ENCODE measurements around the gene CEP350.
"Not testable (repeated sequence)": the region's sequence is repeated elsewhere in the genome, so short reads cannot be mapped to it uniquely, and the experiment has no call there.

The CEP350 gene

DNA sequence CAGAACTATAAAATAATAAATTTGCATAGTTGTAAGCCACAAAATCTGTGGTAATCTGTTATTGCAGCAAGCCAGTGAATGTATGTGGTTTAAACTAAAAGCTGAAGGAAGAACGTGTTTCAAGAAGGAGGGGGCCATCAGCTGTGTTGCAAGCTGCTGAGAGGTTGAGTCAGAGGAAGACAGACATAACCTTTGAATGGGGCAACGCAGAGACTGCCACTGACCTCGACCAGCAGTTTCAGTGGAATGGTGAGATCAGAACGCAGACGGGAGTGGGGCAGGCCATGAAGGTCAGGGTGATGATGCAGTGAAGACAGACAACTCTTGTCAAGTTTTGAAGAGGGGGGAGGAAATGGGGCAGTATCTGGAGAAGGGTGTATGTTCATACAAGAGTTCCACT lies 176.9 kb downstream of the CEP350 start:
- no peak for DNase-seq

DNA sequence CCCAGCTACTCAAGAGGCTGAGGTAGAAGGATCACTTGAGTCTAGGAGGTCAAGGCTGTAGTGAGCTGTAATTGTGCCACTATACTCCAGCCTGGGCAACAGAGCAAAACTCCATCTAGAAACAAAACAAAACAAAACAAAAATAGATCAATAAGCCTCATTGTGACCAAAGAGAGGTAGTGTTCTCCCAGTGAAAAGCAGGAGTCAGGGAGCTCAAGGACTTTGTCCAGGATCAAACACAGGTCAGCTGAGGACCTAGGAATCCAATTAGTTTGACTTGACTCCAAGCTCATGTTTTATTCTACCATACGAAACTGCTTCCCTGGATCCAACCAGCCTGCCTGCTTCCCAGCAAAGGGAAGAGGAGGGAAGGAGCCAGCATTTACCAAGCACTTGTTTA lies 178.6 kb downstream of the CEP350 start:
- no peak for DNase-seq

DNA sequence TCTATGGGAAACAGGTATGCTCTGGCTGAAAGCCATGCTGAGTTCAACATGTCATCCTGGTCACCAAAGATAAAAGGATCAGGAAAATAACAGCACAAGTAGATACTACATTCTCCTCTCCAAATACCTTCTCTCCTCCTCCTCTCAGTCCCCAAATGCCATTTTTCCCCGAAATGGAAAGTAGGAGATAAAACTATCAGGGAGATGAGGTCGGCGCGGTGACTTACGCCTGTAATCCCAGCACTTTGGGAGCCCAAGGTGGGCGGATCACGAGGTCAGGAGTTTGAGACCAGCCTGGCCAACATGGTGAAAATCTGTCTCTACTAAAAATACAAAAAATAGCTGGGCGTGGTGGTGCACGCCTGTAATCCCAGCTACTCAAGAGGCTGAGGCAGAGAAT lies 179.1 kb downstream of the CEP350 start:
- not testable (repeated sequence) for DNase-seq

DNA sequence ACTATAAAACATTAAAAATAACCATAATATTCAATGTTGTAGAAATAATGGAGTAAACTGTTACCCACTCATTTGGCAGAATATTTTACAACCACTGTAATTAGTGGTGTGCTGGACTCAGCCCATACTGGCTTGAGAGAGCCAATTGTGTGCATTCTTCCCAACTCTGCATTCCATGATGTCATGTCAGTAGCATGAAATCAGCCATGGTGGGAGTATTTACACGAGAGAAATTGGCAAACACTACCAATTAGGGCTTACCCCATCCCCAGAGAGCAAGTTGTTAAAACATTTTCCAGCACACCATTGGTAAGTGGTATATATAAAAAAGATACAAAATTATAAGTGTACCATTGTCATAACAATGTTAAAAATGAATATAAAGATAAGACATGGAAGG lies 180.9 kb downstream of the CEP350 start:
- DNase-seq = no peak

DNA sequence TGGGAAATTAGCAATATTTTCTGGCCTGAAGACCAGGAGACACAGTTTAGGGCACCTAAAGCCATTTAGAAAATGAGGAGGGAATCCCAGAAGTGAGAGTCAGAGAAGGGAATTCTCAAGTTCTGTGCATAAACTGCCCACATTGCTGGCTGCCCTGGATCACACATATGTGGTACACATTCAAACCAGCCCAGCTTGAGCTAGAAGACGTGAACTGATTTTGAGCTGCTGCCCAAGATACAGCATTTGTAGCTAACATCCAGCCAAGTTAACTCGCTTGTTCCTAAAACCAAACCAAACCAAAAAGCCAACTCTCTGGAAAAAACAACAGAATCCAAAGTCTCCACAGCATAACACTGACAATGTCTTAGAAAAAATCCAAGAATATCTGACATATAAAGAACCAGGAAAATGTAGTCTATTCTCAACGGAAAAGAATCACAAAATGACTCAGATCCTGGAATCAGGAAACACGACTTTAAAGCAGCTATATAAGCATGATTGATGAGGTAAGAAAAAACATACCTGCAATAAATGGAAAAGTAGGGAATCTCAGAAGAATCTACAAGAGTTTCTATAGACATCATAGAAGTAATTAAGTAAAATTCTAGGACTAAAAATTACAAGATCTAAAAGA lies 181.8 kb downstream of the CEP350 start:
- no peak for DNase-seq

DNA sequence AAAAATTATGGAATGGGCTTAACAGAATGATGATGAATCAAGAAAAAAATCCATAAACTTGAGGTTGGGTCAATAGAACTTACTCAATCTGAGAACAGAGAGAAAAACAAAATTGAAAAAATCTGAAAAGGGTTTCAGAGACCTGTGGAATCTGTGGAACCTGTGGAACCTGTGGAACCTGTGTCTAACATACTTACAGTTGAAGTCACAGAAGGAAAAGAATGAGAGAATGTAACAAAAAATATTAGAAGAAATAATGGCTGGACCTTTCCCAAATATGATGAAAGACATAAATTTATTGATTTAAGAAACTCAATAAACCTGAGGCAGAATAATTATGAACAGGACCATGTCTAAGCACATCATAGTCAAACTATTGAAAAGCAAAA lies 182.4 kb downstream of the CEP350 start:
- no peak for DNase-seq

DNA sequence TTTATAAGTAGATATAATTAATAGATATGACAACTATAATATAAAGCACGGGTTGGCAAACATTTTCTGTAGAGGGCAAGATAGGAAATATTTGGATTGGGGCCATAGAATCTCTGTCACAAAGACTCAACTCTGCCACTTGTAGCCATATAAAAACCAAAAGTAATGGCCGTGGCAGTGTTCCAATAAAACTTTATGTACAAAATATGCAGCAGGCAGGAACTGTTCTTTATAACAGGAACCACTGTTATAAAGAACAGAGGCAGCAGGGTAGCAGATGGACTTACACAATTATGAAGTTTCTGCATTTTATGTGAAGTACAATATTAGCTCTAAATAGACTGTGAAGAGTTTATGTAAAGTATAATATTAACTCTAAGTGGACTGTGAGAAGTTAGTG lies 183.2 kb downstream of the CEP350 start:
- no peak for DNase-seq

DNA sequence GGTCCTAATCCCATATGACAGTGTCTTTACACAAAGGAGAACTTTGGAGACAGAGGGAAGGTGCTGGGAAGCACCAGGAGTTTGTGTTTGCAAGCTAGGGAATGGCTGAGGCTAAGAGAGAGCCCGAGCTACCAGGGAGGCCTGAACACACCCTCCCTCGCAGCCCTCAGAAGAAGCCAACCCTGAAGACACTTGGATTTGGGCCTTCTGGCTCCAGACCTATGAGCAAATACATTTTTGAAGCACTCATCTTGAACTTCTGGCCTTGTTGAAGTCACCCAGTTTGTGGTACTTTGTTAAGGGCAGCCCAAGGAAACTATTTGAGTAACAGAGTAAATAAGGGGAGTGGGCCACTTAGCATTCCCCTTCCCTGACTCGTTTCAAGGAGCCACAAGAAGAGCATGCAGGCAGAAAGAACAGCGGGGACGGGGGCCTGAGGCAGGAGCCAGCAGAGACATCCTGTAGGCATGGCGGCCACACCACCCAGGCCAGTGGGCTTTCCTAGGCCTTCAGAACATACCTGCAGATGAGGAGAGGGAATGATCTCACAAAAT lies 186.8 kb downstream of the CEP350 start:
- no peak for DNase-seq

DNA sequence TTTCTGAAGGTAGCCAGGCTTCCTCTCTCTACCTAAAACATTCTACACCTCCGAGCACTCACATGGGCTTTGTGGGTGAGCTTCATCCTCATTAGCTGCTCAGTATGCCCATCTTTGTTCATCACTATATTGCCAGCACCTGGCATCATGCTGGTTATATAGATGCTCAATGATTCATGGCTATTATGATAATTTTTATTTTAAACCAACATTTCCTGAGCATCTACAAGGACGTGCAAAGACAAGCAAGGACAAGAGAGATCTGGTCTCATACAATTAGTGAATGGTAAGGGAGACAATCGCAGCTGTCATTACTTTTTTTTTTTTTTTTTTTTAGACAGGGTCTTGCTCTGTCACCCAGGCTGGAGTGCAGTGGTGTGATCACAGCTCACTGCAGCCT lies 188.7 kb downstream of the CEP350 start:
- DNase-seq = no peak

DNA sequence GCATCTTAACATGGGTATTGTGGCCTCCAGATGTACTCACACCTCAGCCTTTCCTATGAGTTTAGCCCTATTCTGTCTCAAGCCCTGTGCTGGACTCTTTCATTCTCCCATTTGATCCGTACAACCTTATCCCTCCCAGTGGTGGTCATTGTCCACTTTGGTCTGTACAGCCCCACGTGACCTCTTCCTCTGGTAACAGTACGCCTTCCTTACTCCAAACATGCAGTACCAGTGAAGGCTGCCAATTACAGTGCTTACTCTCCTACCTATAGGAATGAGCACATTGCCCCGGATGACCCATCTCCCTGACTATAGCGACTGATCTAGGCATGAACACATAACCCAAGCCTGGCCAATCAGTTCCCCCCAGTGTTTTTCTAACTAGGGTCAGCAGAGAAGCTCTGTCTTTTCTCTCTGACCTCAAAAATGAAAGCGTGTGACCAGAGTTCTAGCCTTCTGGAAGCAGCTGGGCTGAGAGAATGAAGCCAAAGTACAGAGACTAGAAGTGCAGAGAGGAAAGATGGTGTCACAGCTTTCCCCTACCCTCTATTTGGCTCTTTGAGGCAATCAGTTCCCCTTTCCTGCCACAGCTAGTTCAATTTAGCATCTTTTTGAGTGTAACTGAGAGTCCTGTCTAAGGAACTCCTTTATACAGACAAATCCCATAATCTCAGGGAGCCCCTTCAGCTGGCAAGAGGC lies 190.2 kb downstream of the CEP350 start:
- DNase-seq = no peak

DNA sequence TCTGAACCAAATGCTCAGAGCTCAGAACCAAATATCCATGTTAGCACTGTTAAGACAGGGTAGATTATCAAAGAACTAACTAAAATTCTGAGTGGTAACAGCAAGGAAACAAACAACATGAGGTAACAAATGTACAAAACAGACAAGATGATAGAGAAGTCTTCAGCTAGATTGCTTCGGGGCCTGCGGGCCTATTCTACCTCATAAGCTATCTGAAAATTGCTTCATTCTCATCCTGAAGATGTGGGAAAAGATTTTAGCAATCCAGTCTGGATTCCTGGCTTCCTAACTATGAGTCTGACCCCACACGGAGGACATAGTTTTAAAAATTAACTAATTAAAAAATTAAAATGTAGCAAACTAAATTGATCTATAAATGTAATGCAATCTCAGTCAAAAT lies 190.8 kb downstream of the CEP350 start:
- DNase-seq = no peak

DNA sequence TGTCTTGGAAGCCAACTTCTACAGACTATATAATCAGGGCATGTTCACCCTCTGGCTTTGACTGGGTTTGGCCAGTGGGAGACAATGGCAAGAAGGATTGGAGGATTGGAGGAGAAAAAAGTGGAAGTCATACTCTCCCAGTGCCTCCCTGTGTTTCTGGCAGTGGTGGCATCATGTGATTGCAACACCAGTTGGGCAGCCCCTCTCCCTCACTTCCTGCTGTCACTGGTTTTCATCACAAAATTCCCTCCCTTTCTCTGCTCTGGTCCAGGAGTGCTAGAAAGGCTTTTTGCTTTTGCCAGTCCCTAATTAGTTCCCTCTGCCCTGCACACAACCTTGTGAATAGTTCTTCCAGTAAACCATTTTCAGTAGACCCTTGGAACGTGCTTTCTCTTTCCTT lies 196.4 kb downstream of the CEP350 start:
- no peak for DNase-seq

DNA sequence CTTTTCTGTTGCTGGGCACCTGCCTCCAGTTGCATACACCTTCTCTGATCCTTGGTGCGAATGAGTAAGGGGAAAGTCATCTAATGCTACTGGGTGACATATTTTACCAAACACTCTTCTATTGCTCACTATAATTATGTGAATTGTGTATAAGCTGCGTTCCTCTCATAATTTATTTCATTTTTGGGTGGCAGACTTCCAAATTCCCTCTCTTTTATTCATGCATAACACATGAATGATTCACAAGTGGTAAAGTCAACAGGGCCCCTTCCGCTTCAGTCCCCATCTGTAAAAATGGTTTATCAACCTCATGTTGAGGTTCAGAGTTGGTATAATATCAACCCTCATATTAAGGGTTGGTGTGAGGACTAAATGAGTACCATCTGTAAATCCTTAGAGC lies 196.9 kb downstream of the CEP350 start:
- no peak for DNase-seq

DNA sequence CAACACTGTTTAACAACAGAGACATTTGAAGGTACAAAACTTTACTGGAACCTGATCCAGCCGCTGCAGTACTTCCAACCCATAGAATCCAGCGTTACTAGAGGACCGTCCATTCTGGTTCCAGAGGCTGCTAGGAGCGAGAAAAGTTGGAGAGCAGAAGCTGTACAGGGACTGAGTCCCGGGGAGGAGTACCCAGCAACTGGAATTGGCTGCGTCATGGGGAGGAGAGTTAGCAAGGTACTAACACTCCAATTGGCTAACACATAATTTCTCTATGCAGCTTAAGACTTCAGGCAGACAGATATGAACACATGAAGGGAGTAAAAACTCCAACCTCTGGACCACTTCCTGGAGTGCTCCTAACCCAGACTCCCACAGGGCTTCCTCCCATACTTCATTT lies 198.0 kb downstream of the CEP350 start:
- no peak for DNase-seq

DNA sequence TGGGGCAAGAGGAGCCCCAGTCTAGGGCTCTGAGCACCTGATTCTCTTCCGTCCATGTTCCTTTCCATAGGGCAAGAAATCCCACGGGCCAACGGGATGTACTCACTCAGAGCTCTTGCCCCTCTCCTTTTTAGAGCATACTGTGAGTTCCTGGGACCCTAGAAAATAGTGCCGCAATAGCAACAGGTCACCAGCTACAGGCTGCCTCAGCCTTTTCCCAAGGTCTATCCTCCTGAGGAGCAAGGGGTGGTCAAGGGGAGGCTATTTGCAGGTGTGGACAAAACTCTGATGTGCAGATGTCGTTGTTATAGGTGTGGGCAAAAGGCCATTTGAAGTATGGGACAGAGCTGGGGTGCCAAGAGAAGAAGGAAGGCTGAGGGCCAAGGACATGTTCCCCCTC lies 198.4 kb downstream of the CEP350 start:
- DNase-seq = no peak

DNA sequence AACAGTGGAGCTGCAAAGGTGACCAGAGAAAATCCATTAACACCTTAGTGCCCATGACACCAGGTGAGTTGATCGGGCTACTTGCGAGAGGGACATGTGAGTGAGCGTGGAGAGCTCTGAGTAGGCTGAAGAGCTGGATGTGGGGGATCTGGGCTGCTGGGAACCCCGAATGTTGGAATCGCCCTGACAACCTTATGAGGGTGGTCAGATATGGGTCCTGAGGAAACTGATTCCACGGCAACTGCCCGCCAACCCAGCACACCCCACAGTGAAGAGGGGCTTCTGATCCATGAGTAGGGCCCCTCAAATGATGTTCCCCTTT lies 199.4 kb downstream of the CEP350 start:
- no peak for DNase-seq

DNA sequence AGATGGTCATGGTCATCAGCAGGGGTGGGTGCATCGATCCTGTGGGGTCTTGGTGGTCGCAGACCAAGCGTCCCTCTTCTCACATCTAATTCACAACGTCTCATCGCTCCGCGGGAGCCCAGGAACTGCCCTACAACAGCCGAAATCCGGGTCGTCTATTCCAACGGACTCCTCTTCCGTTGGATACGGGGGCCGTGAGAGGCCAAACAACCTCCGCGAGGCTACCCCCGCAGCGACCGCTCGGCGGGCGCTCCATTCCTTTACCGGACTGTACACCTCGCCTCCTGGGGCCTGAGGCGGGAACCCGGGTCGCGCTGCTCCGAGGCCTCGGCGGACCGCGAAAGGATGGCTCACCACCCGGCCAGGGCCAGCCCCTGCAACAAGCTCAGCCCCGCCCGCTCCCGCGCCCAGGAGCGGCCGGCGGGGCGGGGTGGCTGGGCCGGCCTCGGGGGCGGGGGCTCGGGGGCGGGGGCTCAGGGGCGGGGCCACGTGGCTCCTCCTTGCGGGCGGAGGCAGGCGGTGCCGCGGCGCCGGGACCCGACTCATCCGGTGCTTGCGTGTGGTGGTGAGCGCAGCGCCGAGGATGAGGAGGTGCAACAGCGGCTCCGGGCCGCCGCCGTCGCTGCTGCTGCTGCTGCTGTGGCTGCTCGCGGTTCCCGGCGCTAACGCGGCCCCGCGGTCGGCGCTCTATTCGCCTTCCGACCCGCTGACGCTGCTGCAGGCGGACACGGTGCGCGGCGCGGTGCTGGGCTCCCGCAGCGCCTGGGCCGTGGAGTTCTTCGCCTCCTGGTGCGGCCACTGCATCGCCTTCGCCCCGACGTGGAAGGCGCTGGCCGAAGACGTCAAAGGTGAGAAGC lies 199.9 kb downstream of the CEP350 start, which contains the start of gene QSOX1:
TSS of gene QSOX1 (plus strand) at position 545 of the 857 bp plus-strand sequence. CDS start at position 584, 39 bp downstream.
- peak; percentile 87 for DNase-seq

DNA sequence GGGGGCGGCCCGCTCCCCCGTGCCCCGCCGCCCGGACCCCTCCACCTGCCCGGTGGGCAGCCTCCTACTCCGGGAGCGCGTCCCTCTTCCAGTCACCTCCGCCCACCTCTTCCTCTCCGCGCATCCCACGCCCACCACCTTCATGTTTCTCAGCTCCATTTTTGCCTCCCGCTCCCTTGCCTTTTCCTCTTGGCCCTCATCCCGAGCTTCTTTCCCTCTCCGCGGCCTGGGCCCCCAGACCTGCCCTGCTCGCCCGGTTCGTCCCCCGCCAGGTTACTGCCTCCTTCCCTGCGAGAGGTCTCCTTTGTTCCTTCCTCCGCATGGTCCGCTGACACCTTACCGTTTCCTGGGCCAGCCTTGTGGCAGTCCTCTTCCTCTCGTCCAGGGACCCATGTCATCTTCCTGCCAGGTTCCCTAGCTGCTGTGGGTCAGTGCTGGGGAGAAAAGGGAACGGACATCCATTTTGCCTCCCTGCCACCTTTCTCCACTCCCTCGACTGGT lies 200.6 kb downstream of the CEP350 start:
- DNase-seq = peak; percentile 24

DNA sequence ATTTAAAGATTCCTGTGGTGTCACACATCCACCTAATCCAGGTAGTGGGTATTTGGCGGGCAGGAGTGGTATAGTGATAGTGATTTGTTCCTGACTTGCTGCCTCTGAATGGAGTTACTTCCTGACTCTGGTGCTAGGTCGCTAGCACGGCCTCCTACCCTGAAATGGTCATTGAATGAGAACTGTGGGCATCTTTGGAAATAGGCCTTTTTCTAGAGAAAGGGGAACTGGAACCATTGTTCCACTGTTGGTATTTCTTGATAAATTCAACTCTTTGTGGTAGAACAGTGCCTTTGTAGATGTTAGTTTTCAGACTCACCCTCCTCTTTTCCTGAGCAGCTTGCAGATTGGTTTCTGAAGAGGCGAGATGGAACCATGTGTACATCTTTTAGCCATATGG lies 201.6 kb downstream of the CEP350 start:
- no peak for DNase-seq

DNA sequence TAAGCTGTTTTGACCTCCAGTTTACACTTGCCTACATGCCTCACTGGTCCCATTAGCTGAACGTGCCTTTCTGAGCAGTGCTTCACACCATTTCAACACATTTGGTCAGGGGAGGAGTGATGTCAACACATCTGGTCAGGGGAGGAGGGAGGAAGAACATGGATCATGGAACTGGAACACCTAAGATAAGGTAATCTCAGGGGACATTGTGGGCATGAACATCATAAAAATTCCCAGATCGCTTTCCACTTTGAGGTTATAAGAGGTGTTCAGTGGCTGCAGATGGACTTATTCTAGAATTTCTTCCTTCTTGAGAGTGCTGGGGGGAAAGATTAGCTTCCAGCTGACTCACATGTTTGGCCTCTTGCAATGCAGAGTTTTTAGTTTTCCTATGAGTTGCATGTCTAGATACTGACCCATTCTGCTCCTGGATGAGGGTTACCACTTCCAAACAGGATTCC lies 202.1 kb downstream of the CEP350 start:
- DNase-seq = no peak

DNA sequence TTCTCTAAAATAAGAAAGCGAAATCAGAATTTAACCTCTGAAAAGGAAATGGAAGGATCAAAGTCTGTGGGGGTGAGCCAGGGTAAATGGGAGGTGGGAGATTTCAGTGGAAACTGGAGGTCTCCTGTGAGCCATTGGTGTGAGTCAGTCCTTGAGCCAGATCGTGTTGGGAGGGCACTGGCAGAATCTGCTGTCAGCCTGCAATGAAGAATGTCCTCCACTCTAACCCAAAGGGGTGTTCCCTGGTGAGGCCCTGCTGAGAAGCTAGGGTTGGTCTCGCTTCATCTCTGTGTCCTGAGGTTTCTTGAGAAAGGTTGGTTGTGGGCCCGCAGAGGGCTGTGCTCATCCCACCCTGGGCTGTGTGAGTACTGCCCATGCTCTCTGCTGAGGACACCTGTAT lies 202.5 kb downstream of the CEP350 start:
- DNase-seq = no peak

DNA sequence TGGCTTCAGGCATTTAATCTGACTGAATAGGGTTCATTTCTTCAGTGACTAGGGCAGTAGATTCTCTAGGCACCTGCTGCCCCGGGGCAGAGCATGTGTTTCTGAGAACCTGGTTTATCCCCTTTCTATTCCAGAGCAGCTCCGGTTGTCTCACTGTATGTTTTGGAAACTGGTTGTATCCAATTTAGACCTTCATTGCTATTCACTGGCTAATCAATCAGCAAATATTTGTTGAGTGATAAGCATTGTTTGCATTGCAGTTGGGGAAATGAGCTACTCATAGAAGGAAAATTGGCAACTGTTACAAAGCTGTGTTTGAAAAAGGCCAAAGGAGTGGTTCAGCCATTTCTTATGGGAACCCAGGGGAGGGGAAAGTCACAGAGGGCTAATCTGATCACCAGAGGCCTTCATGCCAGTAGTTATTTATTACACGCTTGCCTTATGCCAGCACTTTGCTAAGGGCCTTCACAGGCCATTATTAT lies 203.0 kb downstream of the CEP350 start:
- no peak for DNase-seq

Measured in stimulated activated CD4-positive, alpha-beta T cell treated with anti-CD3 and anti-CD28 coated beads, Interleukin-12 subunit alpha, Interleukin-12 subunit beta, amount 100 ng/mL, for 4 hours (primary cell).